SU-DHL-6 (cell line): ENCODE data around the gene PDGFD.

Experiments
- CTCF ChIP-seq: fragments of 200-600 bp; sonication (generic); IDR thresholded peaks from one replicate; pipeline ENCODE4 v1.5.1; 2017; ENCODE audit warnings: antibody characterized with exemption, mild to moderate bottlenecking, low read length, moderate library complexity; ENCODE audit not compliant: insufficient read depth, poor library complexity, severe bottlenecking
- EZH2phosphoT487 ChIP-seq: fragments of 200-600 bp; sonication (generic), shearing (Covaris generic); conservative IDR thresholded peaks from 2 replicates; pipeline ENCODE4 v1.6.1; 2018; ENCODE audit warnings: mild to moderate bottlenecking, antibody characterized with exemption, low read length, moderate library complexity, mixed read lengths

GRCh38 chr11:104033134-104033533 is 130.8 kb downstream of the PDGFD start:
- TF ChIP-seq CTCF (no peak), EZH2phosphoT487 (no peak)
